ENCODE results near the gene LINC01488. TPM values are rescaled to one million over a fixed set of nuclear protein-coding genes. Genes with fewer than 3 reads are reported as not detected.

The LINC01488 gene
- total and polyA plus RNA-seq, 10 of the 15 experiments (the other 5 are each of a cell fraction or from before 2014, with no cell fraction given) = not detected

- Histone ChIP-seq H3K4me3 (no peak overlapping the region), H3K4me2 (ENCODE audit: control insufficient read depth, insufficient read depth) (no peak overlapping the region), H3K27ac (ENCODE audit: control insufficient read depth, insufficient read depth) (no peak overlapping the region), H3K27me3 (replicated peaks in 1 of 2; ENCODE audit: control insufficient read depth in 2 of 2, insufficient read depth in 2 of 2, low read length in 1 of 2) (no peaks in the 10 kb centered on the region), H4K20me1 (ENCODE audit: control insufficient read depth, insufficient read depth) (peaks cover 3% of the 10 kb centered on the region; the same call in 1 of the 2 replicates), H3K79me2 (ENCODE audit: control insufficient read depth, insufficient read depth, low read length) (no peaks in the 10 kb centered on the region), H3K4me1 (ENCODE audit: control insufficient read depth, insufficient read depth, low read length) (no peaks in the 10 kb centered on the region), H3K36me3 (ENCODE audit: control insufficient read depth in 2 of 2, insufficient read depth in 2 of 2, low read length in 1 of 2) (no peaks in the 10 kb centered on the region), H3K9ac (ENCODE audit: control insufficient read depth, insufficient read depth, low read length) (no peak overlapping the region), H3K9me3 (replicated peaks; ENCODE audit: control insufficient read depth, insufficient read depth, low read length) (no peaks in the 10 kb centered on the region; the same call in 2 of the 3 replicates), H2AFZ (ENCODE audit: control insufficient read depth, low read depth, low read length) (no peak overlapping the region)
- FAIRE-seq (no peak), DNase-seq (ENCODE audit: low read depth, low spot score) (no peak), ATAC-seq (no peak)
- no TSS peak for BruUV-seq (replicated peaks)
- ChIA-PET SMC1A (ENCODE audit: uncharacterized antibody, unreplicated experiment) (no interaction called here), POLR2A (no interaction called here), RAD21 (ENCODE audit: unreplicated experiment) (no interaction called here), CTCF (no interaction called here)
- intact Hi-C loops (cut with micrococcal nuclease; ENCODE audit: unreplicated experiment) (no loop called here), in situ Hi-C loops (cut with MboI) (no loop called here)
- no peak for TF ChIP-seq IKZF1 (conservative IDR thresholded peaks at IDR 0.05)
- no peak for TF ChIP-seq ESRRA (IDR thresholded peaks at IDR 0.05; ENCODE audit: low read length)
- TF ChIP-seq ZBTB40 (IDR thresholded peaks at IDR 0.05; ENCODE audit: borderline replicate concordance) = no peak
- TF ChIP-seq, protein P1, sequence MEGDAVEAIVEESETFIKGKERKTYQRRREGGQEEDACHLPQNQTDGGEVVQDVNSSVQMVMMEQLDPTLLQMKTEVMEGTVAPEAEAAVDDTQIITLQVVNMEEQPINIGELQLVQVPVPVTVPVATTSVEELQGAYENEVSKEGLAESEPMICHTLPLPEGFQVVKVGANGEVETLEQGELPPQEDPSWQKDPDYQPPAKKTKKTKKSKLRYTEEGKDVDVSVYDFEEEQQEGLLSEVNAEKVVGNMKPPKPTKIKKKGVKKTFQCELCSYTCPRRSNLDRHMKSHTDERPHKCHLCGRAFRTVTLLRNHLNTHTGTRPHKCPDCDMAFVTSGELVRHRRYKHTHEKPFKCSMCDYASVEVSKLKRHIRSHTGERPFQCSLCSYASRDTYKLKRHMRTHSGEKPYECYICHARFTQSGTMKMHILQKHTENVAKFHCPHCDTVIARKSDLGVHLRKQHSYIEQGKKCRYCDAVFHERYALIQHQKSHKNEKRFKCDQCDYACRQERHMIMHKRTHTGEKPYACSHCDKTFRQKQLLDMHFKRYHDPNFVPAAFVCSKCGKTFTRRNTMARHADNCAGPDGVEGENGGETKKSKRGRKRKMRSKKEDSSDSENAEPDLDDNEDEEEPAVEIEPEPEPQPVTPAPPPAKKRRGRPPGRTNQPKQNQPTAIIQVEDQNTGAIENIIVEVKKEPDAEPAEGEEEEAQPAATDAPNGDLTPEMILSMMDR (IDR thresholded peaks at IDR 0.05 in 2 of 3, conservative IDR thresholded peaks at IDR 0.05 in 1 of 3; ENCODE audit: control insufficient read depth in 2 of 3, extremely low read depth in 1 of 3, insufficient read depth in 1 of 3, low read depth in 3 of 3, low read length in 3 of 3) = no peak
- TF ChIP-seq EZH2 (IDR thresholded peaks at IDR 0.05; ENCODE audit: borderline replicate concordance, control insufficient read depth, low read depth, low read length) = no peak
- no peak for TF ChIP-seq ZNF384 (IDR thresholded peaks at IDR 0.05; ENCODE audit: borderline replicate concordance, low read depth, low read length)
- TF ChIP-seq TCF7 (IDR thresholded peaks at IDR 0.05; ENCODE audit: borderline replicate concordance) = no peak
- TF ChIP-seq SPI1 (IDR thresholded peaks at IDR 0.05; ENCODE audit: borderline replicate concordance, insufficient read depth, low read depth, low read length) = peak; percentile 35; the same call in 1 of the 2 replicates
- whole genome bisulfite sequencing (ENCODE audit: insufficient coverage, insufficient replicate concordance, low lambda C conversion rate, missing lambda C conversion rate) = 21% methylated on average over 14 of the region's 14 CpGs
These were observed 58.1 kb downstream of the LINC01488 start for GRCh38 chr11:69539416-69540117.
